Tibial nerve (tissue), 4 donors: ENCODE data around the gene HOXD9. TPM values are rescaled to one million over a fixed set of nuclear protein-coding genes. Genes with fewer than 3 reads are reported as not detected.

Experiments
- DNase-seq, 2 donors: peaks; one replicate each; pipeline ENCODE4 v3.0.0-alpha.2; 2019; ENCODE audit warnings: low spot score in 2 of 2
- H3K27ac ChIP-seq, 4 donors: fragments of 200-600 bp; sonication (generic) in 3 of 4; one replicate each; pipeline ENCODE4 v1.5.1; 2017 to 2019; ENCODE audit warnings: mild to moderate bottlenecking in 1 of 4
- H3K27me3 ChIP-seq, 2 donors: fragments of 200-600 bp; sonication (generic) in 1 of 2; one replicate each; pipeline versions ENCODE4 v1.5.1 to v1.6.0; 2017 to 2019
- H3K36me3 ChIP-seq, 3 donors: fragments of 200-600 bp; sonication (generic); one replicate each; pipeline ENCODE4 v1.5.1; 2018 to 2019
- H3K4me1 ChIP-seq, 4 donors: fragments of 200-600 bp; sonication (generic) in 3 of 4; one replicate each; pipeline ENCODE4 v1.5.1; 2017 to 2019
- H3K4me3 ChIP-seq, 4 donors: fragments of 200-600 bp; sonication (generic) in 3 of 4; one replicate each; pipeline ENCODE4 v1.5.1; 2017 to 2019; ENCODE audit warnings: mild to moderate bottlenecking in 1 of 4, moderate library complexity in 1 of 4
- H3K9me3 ChIP-seq, 4 donors: fragments of 200-600 bp; sonication (generic) in 3 of 4; one replicate each; pipeline ENCODE4 v1.5.1; 2017 to 2019
- EP300 ChIP-seq, 2 donors: sonication (generic); formaldehyde crosslinking; IDR thresholded peaks; one replicate each; pipeline ENCODE4 v1.6.1; 2017; ENCODE audit warnings: antibody characterized with exemption in 2 of 2, mild to moderate bottlenecking in 1 of 2
- POLR2A ChIP-seq, 2 donors: fragments of 450-650 bp; IDR thresholded peaks; one replicate each; pipeline ENCODE4 v1.6.1; 2017; ENCODE audit warnings: antibody characterized with exemption in 2 of 2, mild to moderate bottlenecking in 2 of 2, moderate library complexity in 2 of 2
- WGBS, 2 donors: methylation state at CpG; one replicate each; pipeline ENCODE4 v1.1.5; 2018; 5-methylcytosine and 5-hydroxymethylcytosine counted together
- total RNA-seq, 4 donors: library from RNA; depleted of rRNA; stranded (reverse); fragments of >200 nt; gene quantifications; one replicate each; pipeline ENCODE4 v1.1.0, GENCODE V29; 2016
- TF ChIP-seq, protein P1 (sequence below), 5 experiments: fragments of 200-600 bp in 3 of 5; fragments of 450-650 bp in 2 of 5; sonication (generic) in 3 of 5; IDR thresholded peaks; one replicate each; pipeline ENCODE4 v1.5.1; 2016 to 2019; ENCODE audit warnings: antibody characterized with exemption in 5 of 5, mild to moderate bottlenecking in 3 of 5, moderate library complexity in 2 of 5

The HOXD9 gene
- total RNA-seq, 4 donors from 2014 or later = 1.9 to 9.4 (median 5.9) TPM

DNA sequence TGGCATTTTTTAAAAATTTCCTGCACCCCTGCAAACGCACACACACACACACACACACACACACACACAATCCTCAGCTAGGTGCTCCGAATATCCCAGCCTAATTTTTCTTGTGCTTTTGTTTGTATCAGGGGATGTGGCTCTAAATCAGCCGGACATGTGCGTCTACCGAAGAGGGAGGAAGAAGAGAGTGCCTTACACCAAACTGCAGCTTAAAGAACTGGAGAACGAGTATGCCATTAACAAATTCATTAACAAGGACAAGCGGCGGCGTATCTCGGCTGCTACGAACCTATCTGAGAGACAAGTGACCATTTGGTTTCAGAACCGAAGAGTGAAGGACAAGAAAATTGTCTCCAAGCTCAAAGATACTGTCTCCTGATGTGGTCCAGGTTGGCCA, 28.2 kb upstream of the HOXD9 start:
- H3K27ac ChIP-seq = no peak overlapping the region
- H3K27me3 ChIP-seq = peaks cover 8 to 98% of the 10 kb centered on the region in 2 donors
- peak in 1 of 2 donors; percentile 14 for TF ChIP-seq EP300 (IDR thresholded peaks at IDR 0.05)
- no peak for TF ChIP-seq POLR2A (IDR thresholded peaks at IDR 0.05)
- peaks cover 0 to 52% (median 11%) of the 10 kb centered on the region in 4 donors for H3K4me1 ChIP-seq
- H3K9me3 ChIP-seq = no peaks in the 10 kb centered on the region
- no peaks in the 10 kb centered on the region for H3K36me3 ChIP-seq
- no peak for DNase-seq
- no peak overlapping the region for H3K4me3 ChIP-seq
- WGBS, 2 donors = 8 to 12% methylated on average over 12 of the region's 12 CpGs

DNA sequence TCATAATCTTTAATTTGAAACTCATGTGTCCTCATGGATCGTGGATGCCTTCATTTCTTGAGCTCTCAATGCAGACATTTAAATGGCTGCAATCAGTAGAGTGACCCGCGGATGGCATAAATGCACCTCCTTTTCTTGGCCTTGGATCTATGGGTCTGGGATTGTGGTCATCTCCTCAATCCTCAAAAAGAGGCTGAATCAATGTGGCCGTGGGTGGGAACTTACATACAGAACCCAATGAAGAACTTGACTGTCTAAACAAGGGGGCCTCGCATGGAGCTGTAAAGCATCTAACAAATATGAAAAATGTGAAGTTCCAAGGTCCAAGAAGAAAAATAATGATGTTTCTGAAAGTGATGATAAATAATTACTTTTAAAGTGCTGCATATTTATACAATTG, 27.1 kb upstream of the HOXD9 start:
- Histone ChIP-seq H3K27me3 (peaks cover 8 to 98% of the 10 kb centered on the region in 2 donors), H3K4me3 (no peak overlapping the region), H3K4me1 (peaks cover 0 to 62% (median 11%) of the 10 kb centered on the region in 4 donors), H3K27ac (no peak overlapping the region), H3K9me3 (no peaks in the 10 kb centered on the region), H3K36me3 (no peaks in the 10 kb centered on the region)
- no peak for DNase-seq
- TF ChIP-seq POLR2A (IDR thresholded peaks at IDR 0.05) (no peak), EP300 (IDR thresholded peaks at IDR 0.05) (no peak)
- TF ChIP-seq, protein P1, sequence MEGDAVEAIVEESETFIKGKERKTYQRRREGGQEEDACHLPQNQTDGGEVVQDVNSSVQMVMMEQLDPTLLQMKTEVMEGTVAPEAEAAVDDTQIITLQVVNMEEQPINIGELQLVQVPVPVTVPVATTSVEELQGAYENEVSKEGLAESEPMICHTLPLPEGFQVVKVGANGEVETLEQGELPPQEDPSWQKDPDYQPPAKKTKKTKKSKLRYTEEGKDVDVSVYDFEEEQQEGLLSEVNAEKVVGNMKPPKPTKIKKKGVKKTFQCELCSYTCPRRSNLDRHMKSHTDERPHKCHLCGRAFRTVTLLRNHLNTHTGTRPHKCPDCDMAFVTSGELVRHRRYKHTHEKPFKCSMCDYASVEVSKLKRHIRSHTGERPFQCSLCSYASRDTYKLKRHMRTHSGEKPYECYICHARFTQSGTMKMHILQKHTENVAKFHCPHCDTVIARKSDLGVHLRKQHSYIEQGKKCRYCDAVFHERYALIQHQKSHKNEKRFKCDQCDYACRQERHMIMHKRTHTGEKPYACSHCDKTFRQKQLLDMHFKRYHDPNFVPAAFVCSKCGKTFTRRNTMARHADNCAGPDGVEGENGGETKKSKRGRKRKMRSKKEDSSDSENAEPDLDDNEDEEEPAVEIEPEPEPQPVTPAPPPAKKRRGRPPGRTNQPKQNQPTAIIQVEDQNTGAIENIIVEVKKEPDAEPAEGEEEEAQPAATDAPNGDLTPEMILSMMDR (IDR thresholded peaks at IDR 0.05) = no peak
- 25 to 33% methylated on average over 5 of the region's 5 CpGs for WGBS, 2 donors

DNA sequence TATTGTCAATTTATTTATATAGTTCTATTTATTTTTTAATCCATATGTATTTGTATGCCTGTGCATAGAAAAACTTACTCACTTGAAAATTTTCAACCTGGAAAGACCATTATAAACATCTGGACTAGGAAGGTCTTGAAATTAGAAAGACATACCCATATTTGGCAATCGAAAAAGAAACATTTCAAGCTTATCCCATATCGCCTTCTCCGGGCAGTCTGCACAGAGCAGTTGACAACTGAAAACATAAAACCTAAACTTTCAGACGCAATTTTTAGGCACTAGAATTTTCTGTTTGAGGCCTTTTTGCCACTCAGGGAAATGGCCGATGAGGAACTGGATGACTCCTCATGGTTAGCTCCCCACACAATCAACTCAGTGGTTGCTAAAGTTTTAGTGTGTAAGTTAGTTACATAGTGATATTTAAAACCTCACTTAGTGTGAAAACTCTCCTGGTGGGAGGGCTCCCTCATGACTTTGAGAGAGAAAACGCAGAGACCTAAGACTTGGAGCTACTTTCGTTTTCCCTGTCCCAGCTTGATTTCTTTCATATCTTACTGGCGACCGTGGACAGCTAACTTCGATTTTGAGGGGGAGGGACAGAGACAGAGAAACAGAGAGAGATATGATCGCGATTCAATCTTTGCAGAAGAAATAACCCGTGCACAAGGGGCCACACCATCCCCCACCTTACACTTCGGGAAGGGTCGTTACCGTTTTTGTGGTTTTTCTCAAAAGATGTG, 26.1 kb upstream of the HOXD9 start:
- peaks cover 0 to 66% (median 11%) of the 10 kb centered on the region in 4 donors for H3K4me1 ChIP-seq
- H3K27ac ChIP-seq = no peak overlapping the region
- 11 to 16% methylated on average over 16 of the region's 16 CpGs for WGBS, 2 donors
- peak overlapping the region in 1 of 4 donors; percentile 41 for H3K4me3 ChIP-seq
- TF ChIP-seq, protein P1 (IDR thresholded peaks at IDR 0.05) = no peak
- no peak for TF ChIP-seq POLR2A (IDR thresholded peaks at IDR 0.05)
- peak in 1 of 2 donors; percentile 81 for TF ChIP-seq EP300 (IDR thresholded peaks at IDR 0.05)
- no peak for DNase-seq
- no peaks in the 10 kb centered on the region for H3K9me3 ChIP-seq
- peaks cover 8 to 98% of the 10 kb centered on the region in 2 donors for H3K27me3 ChIP-seq
- no peaks in the 10 kb centered on the region for H3K36me3 ChIP-seq

DNA sequence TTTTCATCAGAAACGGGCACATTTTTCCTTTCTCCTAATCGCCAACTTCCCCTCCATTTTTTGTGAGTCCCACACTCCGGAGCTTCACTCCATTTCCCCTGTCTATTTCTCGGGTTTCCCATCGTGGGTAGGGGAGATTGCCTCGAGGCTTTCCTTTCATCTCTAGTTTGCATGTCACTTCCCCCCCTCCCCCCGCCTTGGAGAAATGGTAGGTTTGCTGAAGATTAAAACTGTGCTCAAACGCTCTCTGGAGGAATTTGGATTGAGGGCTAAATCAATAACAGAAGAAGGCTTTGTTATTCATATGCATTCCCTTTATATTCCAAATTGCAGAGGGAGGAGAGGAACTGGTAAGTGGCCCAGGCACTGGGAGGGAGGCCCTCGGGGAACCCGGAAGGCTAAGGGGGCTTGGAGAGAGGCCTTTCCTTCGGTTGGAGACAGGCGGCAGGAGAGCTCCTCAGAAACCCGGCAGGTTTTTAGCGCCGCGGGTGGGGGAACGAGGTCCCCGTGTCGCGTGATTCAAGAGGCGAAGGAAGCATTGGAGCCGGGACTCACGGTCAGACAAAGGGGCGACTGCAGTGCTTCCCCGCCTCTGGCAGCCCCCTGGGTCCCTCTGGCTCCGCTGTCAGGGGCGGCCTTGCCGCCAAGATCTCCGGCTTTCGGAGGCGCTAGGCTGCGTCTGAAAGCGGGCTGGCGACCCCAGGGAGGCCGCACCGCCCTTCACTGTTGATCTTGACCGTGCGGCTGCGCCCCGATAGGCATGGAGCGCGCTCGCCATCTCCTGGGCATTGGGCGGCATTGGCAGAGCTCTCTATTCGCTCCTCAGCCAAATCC, 25.3 kb upstream of the HOXD9 start:
- no peaks in the 10 kb centered on the region for H3K36me3 ChIP-seq
- H3K4me3 ChIP-seq = peak overlapping the region; percentile 12 to 41 (median 22)
- H3K27me3 ChIP-seq = peaks cover 8 to 98% of the 10 kb centered on the region in 2 donors
- peak; percentile 42 to 48 for DNase-seq
- H3K9me3 ChIP-seq = no peaks in the 10 kb centered on the region
- H3K27ac ChIP-seq = no peak overlapping the region
- 3% methylated on average over 36 to 43 of the region's 45 CpGs for WGBS, 2 donors
- TF ChIP-seq POLR2A (IDR thresholded peaks at IDR 0.05) = no peak
- TF ChIP-seq, protein P1 (IDR thresholded peaks at IDR 0.05) = peak; percentile 66 to 74 (median 71)
- peaks cover 0 to 59% (median 11%) of the 10 kb centered on the region in 4 donors for H3K4me1 ChIP-seq

DNA sequence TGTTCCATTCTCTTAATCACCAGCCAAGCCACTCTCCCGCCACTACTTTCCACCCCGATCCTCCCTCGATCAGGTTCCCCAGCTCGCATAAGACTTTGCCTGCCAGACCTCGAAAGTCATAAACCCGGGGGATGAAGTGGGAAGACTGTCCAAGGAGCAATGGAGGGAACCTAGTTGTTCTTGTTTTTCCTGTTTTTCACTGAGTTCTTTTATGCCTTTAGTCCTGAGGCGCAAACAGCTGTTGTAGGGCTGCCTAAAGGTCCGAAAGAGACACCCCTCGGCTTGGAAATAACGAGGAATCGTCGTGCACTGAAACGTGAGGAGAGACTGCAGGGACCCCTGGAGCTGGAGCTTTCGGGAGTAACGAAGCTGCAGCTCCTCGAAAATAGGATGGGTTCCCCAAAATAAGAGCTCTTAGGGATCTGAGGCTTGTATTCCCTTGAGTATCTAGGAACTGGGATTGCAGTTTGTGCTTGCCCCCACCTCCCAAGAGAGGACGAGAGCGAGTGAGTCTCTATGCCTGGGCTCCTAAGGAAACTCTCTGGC, 24.6 kb upstream of the HOXD9 start:
- no peak for TF ChIP-seq POLR2A (IDR thresholded peaks at IDR 0.05)
- TF ChIP-seq, protein P1 (IDR thresholded peaks at IDR 0.05) = no peak
- Histone ChIP-seq H3K27ac (no peak overlapping the region), H3K4me1 (peaks cover 0 to 52% (median 11%) of the 10 kb centered on the region in 4 donors), H3K9me3 (no peaks in the 10 kb centered on the region), H3K4me3 (no peak overlapping the region), H3K27me3 (peaks cover 8 to 100% of the 10 kb centered on the region in 2 donors), H3K36me3 (no peaks in the 10 kb centered on the region)
- 3 to 4% methylated on average over 18 of the region's 18 CpGs for WGBS, 2 donors
- no peak for DNase-seq
